HCT116 (cell line): ENCODE measurements around the gene PLD5. TPM values are rescaled to one million over a fixed set of nuclear protein-coding genes. Genes with fewer than 3 reads are reported as not detected.

Source experiments
- ATAC-seq: fragments of 200-7000 bp; cut with Tn5 transposase; 2 replicates; pipeline ENCODE4 v1.9.1; 2020; ENCODE audit warnings: mild to moderate bottlenecking, moderate library complexity
- BruUV-seq: library from RNA; stranded (reverse); fragments of 400-500 nt; replicated peaks from 2 replicates; lab custom pipeline; 2021; lab: Mats Ljungman, UMichigan
- CTCF ChIA-PET: fragments of 300-600 bp; sonication (Branson Sonifier 250); formaldehyde crosslinking; loops from one replicate; lab custom pipeline; 2021; ENCODE audit warnings: antibody characterized with exemption; lab: Charles Lee
- POLR2A ChIA-PET: fragments of 300-600, 350-600 bp; sonication (Branson Sonifier 250); formaldehyde crosslinking; loops from one replicate; lab custom pipeline; 2021; ENCODE audit warnings: antibody characterized with exemption; lab: Charles Lee
- RAD21 ChIA-PET, 2 experiments: fragments of 300-600 bp; sonication (Branson Sonifier 250); formaldehyde crosslinking; loops; one replicate each; lab custom pipeline; 2023; ENCODE audit warnings: low total read pairs in 2 of 2; ENCODE audit not compliant: uncharacterized antibody in 2 of 2, unreplicated experiment in 2 of 2, low non-redundant PET in 1 of 2; lab: Charles Lee
- DNase-seq: peaks from one replicate; pipeline ENCODE4 v3.0.0-alpha.2; 2010; ENCODE audit warnings: low read depth, low spot score
- H2AFZ ChIP-seq: fragments of 200-600 bp; shearing (Covaris generic), sonication (generic); 2 replicates; pipeline ENCODE4 v1.6.1; 2017; ENCODE audit warnings: low read depth, mixed run types, mixed read lengths, antibody characterized with exemption, low read length; ENCODE audit not compliant: poor library complexity, severe bottlenecking
- H3K27ac ChIP-seq: 2 replicates; pipeline ENCODE4 v1.5.1; 2012; ENCODE audit warnings: low read depth, low read length
- H3K27me3 ChIP-seq: fragments of 200-600 bp; sonication (generic); 2 replicates; pipeline ENCODE4 v1.6.1; 2016; ENCODE audit warnings: mixed run types, low read length, mixed read lengths; ENCODE audit not compliant: insufficient read depth
- H3K36me3 ChIP-seq, 2 experiments: fragments of 200-500 bp in 1 of 2; fragments of 200-600 bp in 1 of 2; sonication (Bioruptor generic) in 1 of 2; sonication (generic) in 1 of 2; 2 replicates each; pipeline versions ENCODE4 v1.5.1 to v1.6.1; 2014 to 2016; ENCODE audit warnings: low read length in 2 of 2, inconsistent platforms in 1 of 2, mixed read lengths in 1 of 2, mixed run types in 1 of 2; ENCODE audit not compliant: insufficient read depth in 2 of 2, control insufficient read depth in 1 of 2
- H3K4me1 ChIP-seq, 2 experiments: fragments of 200-600 bp in 1 of 2; sonication (generic) in 1 of 2; 2 replicates each; pipeline versions ENCODE4 v1.5.1 to v1.6.1; 2012 to 2017; ENCODE audit warnings: low read length in 2 of 2, inconsistent platforms in 1 of 2, mild to moderate bottlenecking in 1 of 2, mixed read lengths in 1 of 2, mixed run types in 1 of 2, moderate library complexity in 1 of 2; ENCODE audit not compliant: insufficient read depth in 2 of 2, control insufficient read depth in 1 of 2
- H3K4me2 ChIP-seq: fragments of 200-600 bp; sonication (generic); 2 replicates; pipeline ENCODE4 v1.6.1; 2017; ENCODE audit warnings: mixed run types, low read length, mixed read lengths
- H3K4me3 ChIP-seq, 2 experiments: fragments of 200-600 bp in 1 of 2; sonication (generic) in 1 of 2; replicated peaks in 1 of 2; 2 replicates each; pipeline ENCODE4 v1.5.1; 2011 to 2016; ENCODE audit warnings: low read length in 2 of 2, control low read depth in 1 of 2, low read depth in 1 of 2, mild to moderate bottlenecking in 1 of 2, mixed read lengths in 1 of 2, mixed run types in 1 of 2
- H3K79me2 ChIP-seq: fragments of 200-600 bp; sonication (generic); 2 replicates; pipeline ENCODE4 v1.6.1; 2017; ENCODE audit warnings: mild to moderate bottlenecking, mixed run types, low read length, moderate library complexity, mixed read lengths; ENCODE audit not compliant: insufficient read depth
- H3K9ac ChIP-seq: fragments of 200-600 bp; sonication (generic); 2 replicates; pipeline ENCODE4 v1.6.1; 2016; ENCODE audit warnings: low read length, mixed read lengths
- H3K9me2 ChIP-seq: fragments of 200-600 bp; sonication (generic), shearing (Covaris generic); 2 replicates; pipeline ENCODE4 v1.6.1; 2017; ENCODE audit warnings: mixed run types, mild to moderate bottlenecking, moderate library complexity; ENCODE audit not compliant: insufficient read depth
- H3K9me3 ChIP-seq, 2 experiments: fragments of 200-500 bp in 1 of 2; fragments of 200-600 bp in 1 of 2; sonication (Bioruptor generic) in 1 of 2; sonication (generic) in 1 of 2; 2 replicates each; pipeline ENCODE4 v1.6.1; 2014 to 2017; ENCODE audit warnings: low read length in 2 of 2, mixed read lengths in 2 of 2, inconsistent platforms in 1 of 2, low read depth in 1 of 2, mild to moderate bottlenecking in 1 of 2, mixed run types in 1 of 2, moderate library complexity in 1 of 2; ENCODE audit not compliant: control insufficient read depth in 1 of 2, insufficient read depth in 1 of 2
- H4K20me1 ChIP-seq: fragments of 200-600 bp; sonication (generic), shearing (Covaris generic); 2 replicates; pipeline ENCODE4 v1.6.1; 2017; ENCODE audit warnings: mixed run types, mild to moderate bottlenecking, moderate library complexity; ENCODE audit not compliant: insufficient read depth
- CBX3 ChIP-seq: IDR thresholded peaks from 2 replicates; pipeline ENCODE4 v1.6.1; 2012; ENCODE audit warnings: low read depth
- CEBPB ChIP-seq: IDR thresholded peaks from 2 replicates; pipeline ENCODE4 v1.6.1; 2012; ENCODE audit warnings: low read depth
- EGR1 ChIP-seq: IDR thresholded peaks from 2 replicates; pipeline ENCODE4 v1.6.1; 2012; ENCODE audit warnings: low read depth
- EZH2 ChIP-seq: fragments of 200-600 bp; sonication (generic); IDR thresholded peaks from 2 replicates; pipeline ENCODE4 v1.6.1; 2017; ENCODE audit warnings: antibody characterized with exemption, mixed run types
- JUND ChIP-seq: IDR thresholded peaks from 2 replicates; pipeline ENCODE4 v1.6.1; 2012
- SP1 ChIP-seq: IDR thresholded peaks from 2 replicates; pipeline ENCODE4 v1.6.1; 2012; ENCODE audit warnings: low read depth
- SRF ChIP-seq: IDR thresholded peaks from 2 replicates; pipeline ENCODE4 v1.6.1; 2012; ENCODE audit warnings: low read depth
- TCF7L2 ChIP-seq: IDR thresholded peaks from 2 replicates; pipeline ENCODE4 v1.7.0; 2011; ENCODE audit warnings: borderline replicate concordance, inconsistent platforms; ENCODE audit not compliant: insufficient read depth, insufficient read length; ENCODE audit errors: extremely low read depth
- YY1 ChIP-seq: IDR thresholded peaks from 2 replicates; pipeline ENCODE4 v1.6.1; 2011; ENCODE audit warnings: low read length, low read depth, moderate library complexity, mild to moderate bottlenecking; ENCODE audit not compliant: insufficient replicate concordance; ENCODE audit errors: extremely low read depth
- intact Hi-C: fragments of 100-400 bp; cut with micrococcal nuclease; formaldehyde crosslinking; loops from 2 replicates; pipeline ENCODE4 v1.10.0; 2022
- total RNA-seq: library from RNA; stranded (reverse); gene quantifications from one replicate; pipeline ENCODE4 v1.2.1, GENCODE V29; 2021; ENCODE audit not compliant: unreplicated experiment
- TF ChIP-seq, protein P1 (sequence below): IDR thresholded peaks from 2 replicates; pipeline ENCODE4 v1.6.1; 2012; ENCODE audit warnings: low read depth
- TF ChIP-seq, protein P2 (sequence below): IDR thresholded peaks from 2 replicates; pipeline ENCODE4 v1.6.1; 2011; ENCODE audit warnings: mild to moderate bottlenecking, low read length, moderate library complexity; ENCODE audit not compliant: insufficient replicate concordance; ENCODE audit errors: extremely low read depth
- TF ChIP-seq, protein P3 (sequence below), 3 experiments: fragments of 200-600 bp in 1 of 3; sonication (generic) in 1 of 3; IDR thresholded peaks in 2 of 3; conservative IDR thresholded peaks in 1 of 3; 2 replicates each; pipeline ENCODE4 v1.5.1; 2012 to 2017; ENCODE audit warnings: low read depth in 2 of 3, low read length in 2 of 3, antibody characterized with exemption in 1 of 3, borderline replicate concordance in 1 of 3, control low read depth in 1 of 3, mild to moderate bottlenecking in 1 of 3, mixed read lengths in 1 of 3, mixed run types in 1 of 3, moderate library complexity in 1 of 3; ENCODE audit not compliant: insufficient read depth in 1 of 3
- TF ChIP-seq, protein P4 (sequence below): IDR thresholded peaks from 2 replicates; pipeline ENCODE4 v1.6.1; 2012
- TF ChIP-seq, protein P5 (sequence below): IDR thresholded peaks from 2 replicates; pipeline ENCODE4 v1.6.1; 2012

The PLD5 gene
- total RNA-seq, 1 experiment from 2014 or later = not detected

DNA sequence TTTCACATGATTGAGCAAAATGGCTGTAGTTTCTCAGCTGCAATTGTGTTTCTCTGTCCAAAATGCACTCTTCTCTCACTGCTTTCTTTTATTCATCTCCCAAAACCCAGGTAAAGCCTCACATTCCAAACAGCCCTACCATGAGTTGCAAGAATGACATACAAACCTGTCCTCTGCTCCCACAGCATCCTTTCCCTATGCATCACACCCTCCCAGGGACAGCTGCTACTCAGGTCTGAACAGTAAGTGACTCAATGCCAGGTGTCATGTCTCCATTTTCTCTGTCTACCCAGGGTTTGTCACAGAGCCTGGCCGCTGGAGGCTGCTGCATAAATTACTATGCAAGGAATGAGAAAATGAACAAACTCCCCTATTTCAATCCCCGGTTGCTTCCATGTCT, 118.5 kb downstream of the PLD5 start:
- H3K9me3 ChIP-seq = no peaks in the 10 kb centered on the region
- no peak overlapping the region for H3K9ac ChIP-seq
- no peaks in the 10 kb centered on the region for H3K79me2 ChIP-seq
- POLR2A ChIA-PET = no interaction called here
- RAD21 ChIA-PET = no interaction called here
- H3K4me3 ChIP-seq = no peak overlapping the region
- H3K4me2 ChIP-seq = no peak overlapping the region
- CTCF ChIA-PET = no interaction called here
- TF ChIP-seq SRF = no peak
- no peak for TF ChIP-seq EGR1
- TF ChIP-seq, protein P1, sequence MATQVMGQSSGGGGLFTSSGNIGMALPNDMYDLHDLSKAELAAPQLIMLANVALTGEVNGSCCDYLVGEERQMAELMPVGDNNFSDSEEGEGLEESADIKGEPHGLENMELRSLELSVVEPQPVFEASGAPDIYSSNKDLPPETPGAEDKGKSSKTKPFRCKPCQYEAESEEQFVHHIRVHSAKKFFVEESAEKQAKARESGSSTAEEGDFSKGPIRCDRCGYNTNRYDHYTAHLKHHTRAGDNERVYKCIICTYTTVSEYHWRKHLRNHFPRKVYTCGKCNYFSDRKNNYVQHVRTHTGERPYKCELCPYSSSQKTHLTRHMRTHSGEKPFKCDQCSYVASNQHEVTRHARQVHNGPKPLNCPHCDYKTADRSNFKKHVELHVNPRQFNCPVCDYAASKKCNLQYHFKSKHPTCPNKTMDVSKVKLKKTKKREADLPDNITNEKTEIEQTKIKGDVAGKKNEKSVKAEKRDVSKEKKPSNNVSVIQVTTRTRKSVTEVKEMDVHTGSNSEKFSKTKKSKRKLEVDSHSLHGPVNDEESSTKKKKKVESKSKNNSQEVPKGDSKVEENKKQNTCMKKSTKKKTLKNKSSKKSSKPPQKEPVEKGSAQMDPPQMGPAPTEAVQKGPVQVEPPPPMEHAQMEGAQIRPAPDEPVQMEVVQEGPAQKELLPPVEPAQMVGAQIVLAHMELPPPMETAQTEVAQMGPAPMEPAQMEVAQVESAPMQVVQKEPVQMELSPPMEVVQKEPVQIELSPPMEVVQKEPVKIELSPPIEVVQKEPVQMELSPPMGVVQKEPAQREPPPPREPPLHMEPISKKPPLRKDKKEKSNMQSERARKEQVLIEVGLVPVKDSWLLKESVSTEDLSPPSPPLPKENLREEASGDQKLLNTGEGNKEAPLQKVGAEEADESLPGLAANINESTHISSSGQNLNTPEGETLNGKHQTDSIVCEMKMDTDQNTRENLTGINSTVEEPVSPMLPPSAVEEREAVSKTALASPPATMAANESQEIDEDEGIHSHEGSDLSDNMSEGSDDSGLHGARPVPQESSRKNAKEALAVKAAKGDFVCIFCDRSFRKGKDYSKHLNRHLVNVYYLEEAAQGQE = no peak
- TF ChIP-seq, protein P2, sequence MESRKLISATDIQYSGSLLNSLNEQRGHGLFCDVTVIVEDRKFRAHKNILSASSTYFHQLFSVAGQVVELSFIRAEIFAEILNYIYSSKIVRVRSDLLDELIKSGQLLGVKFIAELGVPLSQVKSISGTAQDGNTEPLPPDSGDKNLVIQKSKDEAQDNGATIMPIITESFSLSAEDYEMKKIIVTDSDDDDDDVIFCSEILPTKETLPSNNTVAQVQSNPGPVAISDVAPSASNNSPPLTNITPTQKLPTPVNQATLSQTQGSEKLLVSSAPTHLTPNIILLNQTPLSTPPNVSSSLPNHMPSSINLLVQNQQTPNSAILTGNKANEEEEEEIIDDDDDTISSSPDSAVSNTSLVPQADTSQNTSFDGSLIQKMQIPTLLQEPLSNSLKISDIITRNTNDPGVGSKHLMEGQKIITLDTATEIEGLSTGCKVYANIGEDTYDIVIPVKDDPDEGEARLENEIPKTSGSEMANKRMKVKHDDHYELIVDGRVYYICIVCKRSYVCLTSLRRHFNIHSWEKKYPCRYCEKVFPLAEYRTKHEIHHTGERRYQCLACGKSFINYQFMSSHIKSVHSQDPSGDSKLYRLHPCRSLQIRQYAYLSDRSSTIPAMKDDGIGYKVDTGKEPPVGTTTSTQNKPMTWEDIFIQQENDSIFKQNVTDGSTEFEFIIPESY = no peak
- TF ChIP-seq CBX3 = no peak
- no peak for TF ChIP-seq CEBPB
- TF ChIP-seq, protein P3, sequence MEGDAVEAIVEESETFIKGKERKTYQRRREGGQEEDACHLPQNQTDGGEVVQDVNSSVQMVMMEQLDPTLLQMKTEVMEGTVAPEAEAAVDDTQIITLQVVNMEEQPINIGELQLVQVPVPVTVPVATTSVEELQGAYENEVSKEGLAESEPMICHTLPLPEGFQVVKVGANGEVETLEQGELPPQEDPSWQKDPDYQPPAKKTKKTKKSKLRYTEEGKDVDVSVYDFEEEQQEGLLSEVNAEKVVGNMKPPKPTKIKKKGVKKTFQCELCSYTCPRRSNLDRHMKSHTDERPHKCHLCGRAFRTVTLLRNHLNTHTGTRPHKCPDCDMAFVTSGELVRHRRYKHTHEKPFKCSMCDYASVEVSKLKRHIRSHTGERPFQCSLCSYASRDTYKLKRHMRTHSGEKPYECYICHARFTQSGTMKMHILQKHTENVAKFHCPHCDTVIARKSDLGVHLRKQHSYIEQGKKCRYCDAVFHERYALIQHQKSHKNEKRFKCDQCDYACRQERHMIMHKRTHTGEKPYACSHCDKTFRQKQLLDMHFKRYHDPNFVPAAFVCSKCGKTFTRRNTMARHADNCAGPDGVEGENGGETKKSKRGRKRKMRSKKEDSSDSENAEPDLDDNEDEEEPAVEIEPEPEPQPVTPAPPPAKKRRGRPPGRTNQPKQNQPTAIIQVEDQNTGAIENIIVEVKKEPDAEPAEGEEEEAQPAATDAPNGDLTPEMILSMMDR (IDR thresholded peaks at IDR 0.05 in 2 of 3, conservative IDR thresholded peaks at IDR 0.05 in 1 of 3; ENCODE audit: borderline replicate concordance in 1 of 3, insufficient read depth in 1 of 3, low read depth in 2 of 3, low read length in 2 of 3) = no peak
- no peak for TF ChIP-seq TCF7L2
- no peak for TF ChIP-seq EZH2
- TF ChIP-seq, protein P4, sequence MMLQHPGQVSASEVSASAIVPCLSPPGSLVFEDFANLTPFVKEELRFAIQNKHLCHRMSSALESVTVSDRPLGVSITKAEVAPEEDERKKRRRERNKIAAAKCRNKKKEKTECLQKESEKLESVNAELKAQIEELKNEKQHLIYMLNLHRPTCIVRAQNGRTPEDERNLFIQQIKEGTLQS = no peak
- no peak for TF ChIP-seq SP1
- no peak for TF ChIP-seq JUND
- no peak for TF ChIP-seq YY1
- TF ChIP-seq, protein P5, sequence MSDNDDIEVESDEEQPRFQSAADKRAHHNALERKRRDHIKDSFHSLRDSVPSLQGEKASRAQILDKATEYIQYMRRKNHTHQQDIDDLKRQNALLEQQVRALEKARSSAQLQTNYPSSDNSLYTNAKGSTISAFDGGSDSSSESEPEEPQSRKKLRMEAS = no peak
- ATAC-seq = no peak
- H3K36me3 ChIP-seq = no peaks in the 10 kb centered on the region
- H2AFZ ChIP-seq = no peak overlapping the region
- no peaks in the 10 kb centered on the region for H3K9me2 ChIP-seq
- intact Hi-C loops = no loop called here
- no peaks in the 10 kb centered on the region for H4K20me1 ChIP-seq
- H3K27me3 ChIP-seq = no peaks in the 10 kb centered on the region
- no peak for DNase-seq
- BruUV-seq = no TSS peak
- H3K4me1 ChIP-seq = no peaks in the 10 kb centered on the region
- H3K27ac ChIP-seq = no peak overlapping the region
